GM10266 (cell line): ENCODE data around the gene JPH4.
"Not testable (repeated sequence)": the region's sequence is repeated elsewhere in the genome, so short reads cannot be mapped to it uniquely, and the experiment has no call there.

Experiments
- DNase-seq: peaks from one replicate; pipeline ENCODE4 v3.0.0; 2012; ENCODE audit errors: extremely low spot score
- TF ChIP-seq, protein P1 (sequence below): IDR thresholded peaks from 2 replicates; pipeline ENCODE4 v1.5.1; 2012; ENCODE audit warnings: mild to moderate bottlenecking, low read depth; ENCODE audit not compliant: control insufficient read depth, insufficient read depth; ENCODE audit errors: missing control alignments

The JPH4 gene

DNA sequence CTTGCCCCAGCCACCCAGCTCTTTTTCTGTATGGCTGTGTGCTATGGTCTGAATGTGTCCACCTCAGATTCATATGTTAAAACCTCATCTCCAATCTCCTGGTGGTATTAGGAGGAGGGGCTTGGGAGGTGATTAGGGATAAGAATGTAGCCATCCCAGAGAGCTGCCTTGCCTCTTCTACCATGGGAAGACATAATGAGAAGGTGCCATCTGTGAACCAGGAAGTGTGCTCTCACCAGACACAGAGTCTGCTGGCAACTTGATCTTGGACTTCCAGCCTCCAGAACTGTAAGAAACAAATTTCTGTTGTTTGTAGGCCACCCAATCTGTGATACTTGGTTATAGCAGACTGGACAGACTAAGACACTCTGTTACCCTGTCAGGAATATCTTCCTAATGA is 22.8 kb upstream of the JPH4 start:
- no peak for DNase-seq
- TF ChIP-seq, protein P1, sequence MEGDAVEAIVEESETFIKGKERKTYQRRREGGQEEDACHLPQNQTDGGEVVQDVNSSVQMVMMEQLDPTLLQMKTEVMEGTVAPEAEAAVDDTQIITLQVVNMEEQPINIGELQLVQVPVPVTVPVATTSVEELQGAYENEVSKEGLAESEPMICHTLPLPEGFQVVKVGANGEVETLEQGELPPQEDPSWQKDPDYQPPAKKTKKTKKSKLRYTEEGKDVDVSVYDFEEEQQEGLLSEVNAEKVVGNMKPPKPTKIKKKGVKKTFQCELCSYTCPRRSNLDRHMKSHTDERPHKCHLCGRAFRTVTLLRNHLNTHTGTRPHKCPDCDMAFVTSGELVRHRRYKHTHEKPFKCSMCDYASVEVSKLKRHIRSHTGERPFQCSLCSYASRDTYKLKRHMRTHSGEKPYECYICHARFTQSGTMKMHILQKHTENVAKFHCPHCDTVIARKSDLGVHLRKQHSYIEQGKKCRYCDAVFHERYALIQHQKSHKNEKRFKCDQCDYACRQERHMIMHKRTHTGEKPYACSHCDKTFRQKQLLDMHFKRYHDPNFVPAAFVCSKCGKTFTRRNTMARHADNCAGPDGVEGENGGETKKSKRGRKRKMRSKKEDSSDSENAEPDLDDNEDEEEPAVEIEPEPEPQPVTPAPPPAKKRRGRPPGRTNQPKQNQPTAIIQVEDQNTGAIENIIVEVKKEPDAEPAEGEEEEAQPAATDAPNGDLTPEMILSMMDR = no peak

DNA sequence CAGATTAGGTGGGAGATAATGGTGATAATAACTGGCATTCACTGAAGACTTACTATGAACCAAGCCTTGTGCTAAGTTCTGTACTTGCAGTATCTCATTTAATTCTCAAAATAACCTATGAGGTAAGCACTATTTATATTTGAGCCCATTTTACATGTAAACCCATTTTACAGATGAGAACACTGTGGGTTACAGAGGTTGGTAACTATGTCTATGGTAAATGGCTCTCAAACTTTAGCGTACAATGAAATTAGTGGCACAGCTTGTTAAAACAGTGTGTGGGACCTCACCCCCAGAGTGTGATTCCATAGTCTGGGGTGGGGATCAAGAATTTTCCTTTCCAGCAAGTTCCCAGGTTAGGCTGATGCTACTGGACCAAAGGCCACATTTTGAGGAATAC is 22.2 kb upstream of the JPH4 start:
- no peak for DNase-seq
- TF ChIP-seq, protein P1 = no peak

DNA sequence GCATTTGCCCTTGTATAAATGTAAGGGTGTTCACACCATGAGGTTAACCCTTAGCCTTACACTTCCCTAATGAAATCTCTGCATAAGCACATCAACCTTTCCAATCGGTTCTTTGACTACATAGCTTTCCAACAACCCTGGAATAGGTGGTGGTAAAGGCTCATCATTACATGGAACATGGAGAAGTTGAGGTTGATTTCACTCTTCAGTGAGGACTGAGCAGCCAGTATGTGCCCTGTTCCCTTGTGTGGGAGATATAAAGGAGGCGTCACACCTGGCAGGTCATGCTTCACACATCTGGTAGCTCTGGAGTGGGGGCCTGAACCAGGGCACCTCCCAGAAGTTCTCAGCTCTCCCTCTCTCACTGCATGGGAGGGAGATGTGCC is 21.7 kb upstream of the JPH4 start:
- TF ChIP-seq, protein P1 = no peak

DNA sequence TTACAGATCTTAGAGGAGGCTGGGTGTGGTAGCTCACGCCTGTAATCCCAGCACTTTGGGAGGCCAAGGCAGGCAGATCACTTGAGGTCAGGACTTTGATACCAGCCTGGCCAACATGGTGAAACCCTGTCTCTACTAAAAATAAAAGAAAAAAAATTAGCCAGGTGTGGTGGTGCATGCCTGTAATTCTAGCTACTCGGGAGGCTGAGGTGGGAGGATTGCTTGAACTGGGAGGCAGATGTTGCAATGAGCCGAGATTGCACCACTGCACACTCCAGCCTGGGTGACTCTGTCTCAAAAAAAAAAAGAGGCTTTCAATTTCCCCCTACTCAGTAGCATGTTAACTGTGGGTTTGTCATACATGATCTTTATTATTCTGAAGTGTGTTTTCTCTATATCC is 15.6 kb upstream of the JPH4 start:
- DNase-seq = not testable (repeated sequence)

More for the DNA sequence above, 21.7 kb upstream of the JPH4 start:
- no peak for DNase-seq

DNA sequence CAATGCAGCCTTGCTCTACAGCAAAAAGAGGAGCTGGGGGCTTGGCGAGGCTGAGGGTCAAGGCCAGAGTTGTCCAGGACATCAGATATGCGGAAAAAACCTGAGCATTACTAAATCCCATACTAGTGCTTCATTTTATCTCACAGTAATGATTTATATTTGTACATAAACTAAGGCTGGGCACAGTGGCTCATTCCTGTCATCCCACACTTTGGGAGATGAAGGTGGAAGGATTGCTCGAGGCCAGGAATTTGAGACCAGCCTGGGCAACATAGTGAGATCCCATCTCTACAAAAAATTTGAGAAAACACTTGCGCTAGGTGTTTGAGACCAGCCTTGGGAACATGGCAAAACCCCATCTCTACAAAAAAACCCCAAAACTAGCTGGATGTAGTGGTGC is 11.6 kb upstream of the JPH4 start:
- DNase-seq = no peak
- TF ChIP-seq, protein P1 = no peak

DNA sequence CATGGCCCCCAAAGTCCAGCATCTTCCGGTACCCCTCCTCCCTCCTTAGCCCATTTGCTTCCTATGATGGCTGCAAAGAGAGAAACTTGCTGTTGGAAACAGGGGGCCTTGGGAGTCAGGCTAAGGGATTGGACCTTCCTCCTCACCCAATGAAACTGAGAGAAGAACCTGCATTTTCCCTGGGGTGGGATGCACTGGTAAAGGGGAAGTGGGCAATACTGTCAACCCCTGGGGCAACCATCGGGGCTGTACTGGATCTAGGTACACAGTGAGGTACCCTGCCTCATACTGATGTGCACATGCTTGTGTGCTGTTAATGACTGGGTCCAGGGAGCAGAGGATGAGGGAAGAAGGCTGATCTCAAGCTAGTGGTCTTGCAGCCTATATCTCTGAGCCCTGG is 11.0 kb upstream of the JPH4 start:
- no peak for DNase-seq
- TF ChIP-seq, protein P1 = no peak

DNA sequence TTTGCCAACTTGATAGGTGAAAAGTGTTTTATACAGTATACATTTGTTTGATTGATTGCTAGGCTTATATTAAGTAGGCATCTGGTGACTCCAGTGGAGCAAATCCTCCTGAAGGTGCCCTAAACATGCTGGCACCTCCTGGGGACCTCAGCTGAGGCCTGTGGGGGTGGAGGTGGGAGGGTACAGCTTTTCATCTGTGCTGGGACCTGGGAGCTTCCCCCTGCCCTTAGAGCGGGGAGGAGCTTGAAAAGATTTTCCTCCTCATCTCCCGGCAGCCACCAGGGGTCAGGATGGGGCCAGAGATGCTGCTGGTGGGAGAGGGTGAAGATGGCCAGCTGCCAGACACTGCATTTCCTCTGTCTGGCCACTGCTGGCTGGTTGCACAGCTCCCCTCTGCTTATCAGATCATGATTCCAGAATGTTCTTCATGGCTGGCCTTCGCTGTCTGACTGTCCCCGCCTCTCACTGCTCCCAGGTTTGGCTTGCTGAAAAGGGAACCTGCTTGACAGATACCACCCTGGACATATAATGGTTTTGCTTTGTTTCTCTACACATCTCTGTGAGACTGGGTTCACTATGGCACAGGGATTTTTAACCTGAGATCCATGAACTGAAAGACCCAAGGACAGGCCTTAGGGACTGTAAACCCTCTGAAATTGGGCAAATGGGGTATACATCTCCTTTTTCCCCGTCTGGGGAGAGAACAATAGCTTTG is 10.5 kb upstream of the JPH4 start:
- TF ChIP-seq, protein P1 = peak; percentile 92
- peak; percentile 94 for DNase-seq

DNA sequence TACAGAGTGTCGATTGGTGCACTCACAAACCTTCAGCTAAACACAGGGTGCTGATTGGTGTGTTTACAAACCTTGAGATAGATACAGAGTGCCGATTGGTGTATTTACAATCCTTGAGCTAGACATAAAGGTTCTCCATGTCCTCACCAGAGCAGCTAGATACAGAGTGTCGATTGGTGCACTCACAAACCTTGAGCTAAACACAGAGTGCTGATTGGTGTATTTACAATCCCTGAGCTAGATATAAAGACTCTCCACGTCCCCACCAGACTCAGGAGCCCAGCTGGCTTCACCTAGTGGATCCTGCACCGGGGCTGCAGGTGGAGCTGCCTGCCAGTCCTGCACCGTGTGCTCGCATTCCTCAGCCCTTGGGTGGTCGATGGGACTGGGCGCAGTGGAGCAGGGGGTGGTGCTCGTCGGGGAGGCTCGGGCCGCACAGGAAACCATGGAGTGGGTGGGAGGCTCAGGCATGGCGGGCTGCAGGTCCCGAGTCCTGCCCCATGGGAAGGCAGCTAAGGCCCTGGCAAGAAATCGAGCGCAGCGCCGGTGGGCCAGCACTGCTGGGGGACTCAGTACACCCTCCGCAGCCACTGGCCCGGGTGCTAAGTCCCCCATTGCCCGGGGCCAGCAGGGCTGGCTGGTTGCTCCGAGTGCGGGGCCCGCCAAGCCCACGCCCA is 6.1 kb upstream of the JPH4 start:
- DNase-seq = not testable (repeated sequence)

DNA sequence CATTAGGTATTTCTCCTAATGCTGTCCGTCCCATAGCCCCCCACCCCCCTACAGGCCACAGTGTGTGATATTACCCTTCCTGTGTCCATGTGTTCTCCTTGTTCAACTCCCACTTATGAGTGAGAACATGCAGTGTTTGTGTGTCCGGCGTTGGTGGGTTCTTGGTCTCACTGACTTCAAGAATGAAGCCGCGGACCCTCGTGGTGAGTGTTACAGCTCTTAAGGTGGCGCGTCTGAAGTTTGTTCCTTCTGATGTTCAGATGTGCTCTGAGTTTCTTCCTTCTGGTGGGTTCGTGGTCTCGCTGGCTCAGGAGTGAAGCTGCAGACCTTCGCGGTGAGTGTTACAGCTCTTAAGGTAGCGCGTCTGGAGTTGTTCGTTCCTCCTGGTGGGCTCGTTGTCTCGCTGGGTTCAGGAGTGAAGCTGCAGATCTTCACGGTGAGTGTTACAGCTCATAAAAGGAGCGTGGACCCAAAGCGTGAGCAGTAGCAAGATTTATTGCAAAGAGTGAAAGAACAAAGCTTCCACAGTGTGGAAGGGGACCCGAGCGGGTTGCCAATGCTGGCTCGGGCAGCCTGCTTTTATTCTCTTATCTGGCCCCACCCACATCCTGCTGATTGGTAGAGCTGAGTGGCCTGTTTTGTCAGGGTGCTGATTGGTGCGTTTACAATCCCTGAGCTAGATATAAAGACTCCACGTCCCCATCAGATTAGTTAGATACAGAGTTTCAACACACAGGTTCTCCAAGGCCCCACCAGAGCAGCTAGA is 5.4 kb upstream of the JPH4 start:
- DNase-seq = not testable (repeated sequence)
